Cardiac ventricle fibroblast (primary cell): ENCODE results near the gene ZNF426. TPM values are rescaled to one million over a fixed set of nuclear protein-coding genes. Genes with fewer than 3 reads are reported as not detected.

ENCODE experiments used
- total RNA-seq: library from RNA; depleted of rRNA; stranded (reverse); fragments of >200 nt; gene quantifications from 2 replicates; pipeline ENCODE4 v1.2.3, GENCODE V29; 2015

ZNF426 gene
- 15.3 and 15.5 TPM in 2 replicates for total RNA-seq

DNA sequence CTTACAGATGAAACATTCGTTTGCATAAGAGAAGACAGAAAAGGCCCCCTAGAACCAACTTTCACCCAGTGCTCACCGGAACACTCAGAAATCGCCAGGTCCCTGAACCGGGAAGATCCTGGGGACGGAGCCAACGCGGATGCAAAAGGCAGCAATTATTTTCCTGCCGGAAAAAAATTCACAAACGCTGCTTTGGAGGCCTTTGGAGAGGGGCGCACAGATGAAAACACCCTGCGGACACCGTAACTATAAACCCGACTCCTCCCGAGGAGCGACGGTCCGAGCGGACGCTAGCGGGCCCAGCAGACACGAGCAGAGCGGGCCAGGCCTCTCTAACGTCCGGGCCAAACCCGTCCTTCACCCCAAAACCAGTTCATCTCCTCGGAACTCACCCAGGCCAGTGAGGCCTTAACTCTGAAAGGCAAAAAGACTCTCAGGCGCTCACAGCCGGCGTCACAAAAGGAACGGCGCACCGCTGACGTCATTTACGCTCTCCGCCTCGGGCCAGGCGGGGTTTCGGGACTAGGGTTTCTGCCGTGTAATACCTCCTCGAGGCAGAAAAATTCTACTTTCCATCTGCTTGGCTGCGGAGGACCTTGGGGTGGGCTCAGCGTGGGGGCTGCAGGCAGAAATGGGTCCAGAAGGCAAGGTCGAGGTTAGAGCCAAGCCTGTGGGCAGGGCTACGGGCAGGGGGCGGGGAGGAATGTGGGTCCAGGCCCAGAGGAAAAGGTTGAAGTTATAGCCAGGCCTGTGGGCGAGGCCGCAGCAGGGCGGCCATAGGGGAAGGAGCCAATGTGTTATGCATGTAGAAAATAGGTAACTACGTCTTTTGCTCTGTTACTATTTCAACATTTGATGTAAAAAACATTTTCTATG, at the start of gene ZNF426:
Gene ZNF426 (minus strand): TSS at position 463 of the 876 bp plus-strand sequence. CDS start 2,413 bp downstream, outside the sequence.

DNA sequence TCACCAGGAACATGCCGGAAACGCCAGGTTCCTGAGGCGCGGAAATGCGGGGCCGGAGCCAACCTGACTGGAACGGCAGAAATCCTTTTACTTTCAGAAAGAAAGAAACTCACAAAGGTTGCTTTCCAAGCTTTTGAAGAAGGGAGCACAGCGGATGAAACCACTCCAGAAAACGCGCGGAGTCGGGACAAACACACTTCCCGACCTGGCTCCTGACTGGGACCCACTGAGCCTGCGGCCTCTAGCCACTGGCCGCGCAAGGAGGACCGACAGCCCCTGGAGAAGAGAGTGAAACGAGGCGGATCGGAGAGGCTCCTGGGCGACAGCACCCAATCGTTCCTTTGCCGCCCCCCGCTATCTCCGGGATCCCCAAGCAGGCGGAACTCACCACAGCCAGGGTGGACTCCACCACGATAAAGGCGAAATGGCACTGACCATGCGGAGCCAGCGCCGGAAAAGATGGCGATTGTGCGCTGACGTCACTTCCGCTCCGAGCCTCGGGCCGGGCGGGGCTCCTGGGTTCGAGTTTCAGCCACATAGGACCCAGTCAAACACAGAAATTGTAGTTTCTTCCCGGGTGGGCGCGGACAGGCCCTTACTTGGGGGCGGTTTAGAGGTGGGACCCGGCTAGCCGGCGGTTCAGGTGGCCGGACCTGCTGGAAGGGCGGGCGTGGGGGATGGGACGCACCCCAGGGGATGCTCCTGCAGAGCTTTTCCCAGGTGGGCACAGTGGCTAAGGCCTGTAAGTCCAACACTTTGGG, 45.8 kb upstream of the ZNF426 start, which contains the start of gene ZNF121:
Gene ZNF121 (minus strand): TSS at position 432 of the 761 bp plus-strand sequence. CDS start 16,407 bp downstream, outside the sequence.

DNA sequence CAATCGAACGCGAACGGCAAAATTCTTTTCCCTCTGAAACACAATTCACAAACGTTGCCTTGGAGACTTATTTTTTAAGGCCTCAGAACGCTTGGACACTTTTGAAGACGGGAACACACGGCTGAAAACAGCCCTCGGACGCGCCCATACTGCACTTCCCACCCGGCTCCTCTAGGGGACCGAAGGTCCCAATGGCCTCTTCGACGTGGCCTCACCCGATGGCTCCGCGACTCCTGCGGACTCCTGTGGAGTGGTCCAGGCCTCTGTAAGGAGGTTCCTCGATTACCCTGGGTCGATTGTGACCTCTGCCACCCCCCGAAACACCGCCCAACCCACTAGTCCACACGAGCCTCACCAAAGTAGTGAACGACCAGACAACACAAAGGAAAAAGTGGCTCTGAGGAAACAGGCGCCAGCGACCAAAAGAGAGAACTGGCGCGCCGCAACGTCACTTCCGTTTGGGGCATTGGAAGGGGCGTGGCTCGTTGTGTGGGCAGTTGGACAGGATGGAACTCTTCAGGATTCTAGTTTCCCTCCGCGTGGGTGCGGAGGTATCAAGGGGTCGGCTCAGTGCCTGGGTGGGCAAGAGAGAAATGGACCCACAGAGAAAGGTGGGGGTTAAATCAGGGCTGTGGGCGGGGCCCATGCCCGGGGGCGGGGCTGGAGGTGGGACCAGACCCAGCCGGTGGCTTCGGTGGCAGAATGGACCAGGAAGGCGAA, 40.1 kb downstream of the ZNF426 start, which contains the start of gene ZNF560:
Gene ZNF560 (minus strand): TSS at position 434 of the 720 bp plus-strand sequence. CDS start 23,303 bp downstream, outside the sequence.

Other genes with a start within 250 kb of the ZNF426 start
- 9.8 and 12.2 TPM in 2 replicates for gene ZNF699, start 228.8 kb downstream of the ZNF426 start, total RNA-seq
- 13.9 and 15.9 TPM in 2 replicates for gene ZNF559, start 214.5 kb downstream of the ZNF426 start, total RNA-seq
- gene ZNF177, start 175.6 kb downstream of the ZNF426 start, total RNA-seq = 1.9 and 3.4 TPM in 2 replicates
- gene ZNF266, start 103.1 kb downstream of the ZNF426 start, total RNA-seq = 11.9 and 13.7 TPM in 2 replicates
- not detected in 2 replicates for gene ZNF560, start 40.0 kb downstream of the ZNF426 start, total RNA-seq
- gene ZNF121, start 45.9 kb upstream of the ZNF426 start, total RNA-seq = 16.8 and 19.4 TPM in 2 replicates
- 20.2 and 27.9 TPM in 2 replicates for gene ZNF561, start 82.6 kb upstream of the ZNF426 start, total RNA-seq
- 12.3 and 16.3 TPM in 2 replicates for gene ZNF562, start 136.5 kb upstream of the ZNF426 start, total RNA-seq
- gene ZNF846, start 230.1 kb upstream of the ZNF426 start, total RNA-seq = 12.7 and 16.9 TPM in 2 replicates